OCI-LY1 (cell line): ENCODE measurements around the gene CTDSPL.

Experiments
- H2AFZ ChIP-seq: fragments of 200-600 bp; sonication (generic), shearing (Covaris generic); 2 replicates; pipeline ENCODE4 v1.6.0; 2014; ENCODE audit warnings: antibody characterized with exemption, mild to moderate bottlenecking, low read length
- H3F3A ChIP-seq: fragments of 200-600 bp; sonication (generic), shearing (Covaris generic); 2 replicates; pipeline ENCODE4 v1.6.0; 2014; ENCODE audit warnings: mild to moderate bottlenecking, antibody characterized with exemption, low read length, moderate library complexity; ENCODE audit not compliant: insufficient read depth
- H3K27ac ChIP-seq: fragments of 200-600 bp; sonication (generic); 2 replicates; pipeline ENCODE4 v1.5.1; 2014; ENCODE audit warnings: low read length, mixed run types, mild to moderate bottlenecking, low read depth; ENCODE audit not compliant: poor library complexity, severe bottlenecking
- H3K27me3 ChIP-seq: fragments of 200-600 bp; sonication (generic); 2 replicates; pipeline ENCODE4 v1.6.0; 2014; ENCODE audit warnings: antibody characterized with exemption, mild to moderate bottlenecking, low read length, moderate library complexity; ENCODE audit not compliant: insufficient read depth
- H3K36me3 ChIP-seq: fragments of 200-600 bp; sonication (generic); 2 replicates; pipeline ENCODE4 v1.6.1; 2014; ENCODE audit warnings: mild to moderate bottlenecking, antibody characterized with exemption, low read length, moderate library complexity, mixed read lengths; ENCODE audit not compliant: insufficient read depth
- H3K4me1 ChIP-seq: fragments of 200-600 bp; sonication (generic); 2 replicates; pipeline ENCODE4 v1.5.1; 2014; ENCODE audit warnings: mild to moderate bottlenecking, low read length, moderate library complexity; ENCODE audit not compliant: insufficient read depth, severe bottlenecking
- H3K4me2 ChIP-seq: fragments of 200-600 bp; sonication (generic), shearing (Covaris generic); 2 replicates; pipeline ENCODE4 v1.6.1; 2014; ENCODE audit warnings: low read length
- H3K4me3 ChIP-seq: fragments of 200-600 bp; sonication (generic); 2 replicates; pipeline ENCODE4 v1.5.1; 2014; ENCODE audit warnings: low read length, low read depth, mild to moderate bottlenecking, mixed read lengths; ENCODE audit not compliant: poor library complexity, severe bottlenecking
- H3K79me2 ChIP-seq: fragments of 200-600 bp; shearing (Covaris generic); 2 replicates; pipeline ENCODE4 v1.6.1; 2016; ENCODE audit warnings: mixed run types, low read length, mixed read lengths; ENCODE audit not compliant: insufficient read depth
- H3K9ac ChIP-seq: fragments of 200-600 bp; sonication (generic), shearing (Covaris generic); 2 replicates; pipeline ENCODE4 v1.6.1; 2014; ENCODE audit warnings: mild to moderate bottlenecking, low read length, mixed read lengths
- H3K9me2 ChIP-seq: fragments of 200-600 bp; sonication (generic), shearing (Covaris generic); 2 replicates; pipeline ENCODE4 v1.6.1; 2014; ENCODE audit warnings: low read depth, mild to moderate bottlenecking, low read length, mixed read lengths
- H3K9me3 ChIP-seq: fragments of 200-600 bp; shearing (Covaris generic); 2 replicates; pipeline ENCODE4 v1.6.1; 2014; ENCODE audit warnings: low read length, mixed read lengths
- H4K20me1 ChIP-seq: fragments of 200-600 bp; sonication (generic), shearing (Covaris generic); 2 replicates; pipeline ENCODE4 v1.6.0; 2016; ENCODE audit warnings: mild to moderate bottlenecking, low read length; ENCODE audit not compliant: insufficient read depth
- CTCF ChIP-seq: fragments of 200-600 bp; sonication (generic), shearing (Covaris generic); IDR thresholded peaks from 2 replicates; pipeline ENCODE4 v1.5.1; 2017; ENCODE audit warnings: mild to moderate bottlenecking, antibody characterized with exemption, low read length, moderate library complexity, mixed read lengths
- EZH2 ChIP-seq: fragments of 200-600 bp; sonication (generic), shearing (Covaris generic); IDR thresholded peaks from 2 replicates; pipeline ENCODE4 v1.8.0; 2017; ENCODE audit warnings: borderline replicate concordance, mixed run types, mild to moderate bottlenecking, antibody characterized with exemption, low read length, moderate library complexity, mixed read lengths

Gene CTDSPL

GRCh38 chr3:38016847-38017444, 155.3 kb downstream of the CTDSPL start:
- H3K27ac ChIP-seq: no peak overlapping the region
- no peak overlapping the region for H3K9ac ChIP-seq
- no peaks in the 10 kb centered on the region for H3K4me1 ChIP-seq
- no peaks in the 10 kb centered on the region for H3K27me3 ChIP-seq
- TF ChIP-seq EZH2 (no peak), CTCF (no peak)
- H3K36me3 ChIP-seq: peaks cover 11% of the 10 kb centered on the region
- no peaks in the 10 kb centered on the region for H3K79me2 ChIP-seq
- H3K9me2 ChIP-seq: no peaks in the 10 kb centered on the region
- no peak overlapping the region for H3K4me3 ChIP-seq
- no peaks in the 10 kb centered on the region for H3F3A ChIP-seq
- H4K20me1 ChIP-seq: no peaks in the 10 kb centered on the region
- H3K4me2 ChIP-seq: no peak overlapping the region
- H3K9me3 ChIP-seq: no peaks in the 10 kb centered on the region
- no peak overlapping the region for H2AFZ ChIP-seq

GRCh38 chr3:38017445-38018295, 156.0 kb downstream of the CTDSPL start:
- Histone ChIP-seq H3K9me3 (no peaks in the 10 kb centered on the region), H3K79me2 (no peaks in the 10 kb centered on the region), H3K4me3 (no peak overlapping the region), H3K36me3 (peaks cover 11% of the 10 kb centered on the region), H2AFZ (no peak overlapping the region), H3K9ac (no peak overlapping the region), H3K4me2 (no peak overlapping the region), H3K4me1 (no peaks in the 10 kb centered on the region), H3F3A (no peaks in the 10 kb centered on the region), H3K9me2 (no peaks in the 10 kb centered on the region), H3K27ac (no peak overlapping the region), H3K27me3 (no peaks in the 10 kb centered on the region), H4K20me1 (no peaks in the 10 kb centered on the region)
- no peak for TF ChIP-seq CTCF
- TF ChIP-seq EZH2: no peak

GRCh38 chr3:38018296-38019266, 156.9 kb downstream of the CTDSPL start:
- H3K36me3 ChIP-seq: peaks cover 11% of the 10 kb centered on the region
- no peaks in the 10 kb centered on the region for H3K79me2 ChIP-seq
- no peaks in the 10 kb centered on the region for H3K9me3 ChIP-seq
- H3F3A ChIP-seq: no peaks in the 10 kb centered on the region
- TF ChIP-seq EZH2 (no peak), CTCF (no peak)
- H3K27me3 ChIP-seq: no peaks in the 10 kb centered on the region
- no peak overlapping the region for H3K9ac ChIP-seq
- H3K27ac ChIP-seq: no peak overlapping the region
- no peaks in the 10 kb centered on the region for H3K9me2 ChIP-seq
- no peak overlapping the region for H3K4me2 ChIP-seq
- no peak overlapping the region for H2AFZ ChIP-seq
- H3K4me1 ChIP-seq: peaks cover 4% of the 10 kb centered on the region
- H4K20me1 ChIP-seq: no peaks in the 10 kb centered on the region
- no peak overlapping the region for H3K4me3 ChIP-seq
